ENCODE results near the gene NCAPG. TPM values are rescaled to one million over a fixed set of nuclear protein-coding genes. Genes with fewer than 3 reads are reported as not detected.

NCAPG gene
- total RNA-seq, 2 experiments from 2014 or later = 87.5 to 102 TPM

- Mint-ChIP-seq H3K27me3 (peaks cover 49% of the 10 kb centered on the region), H3K27ac (no peak overlapping the region), H3K4me3 (no peak overlapping the region), H3K36me3 (no peaks in the 10 kb centered on the region), H3K4me1 (peaks cover 6% of the 10 kb centered on the region), H3K9me3 (ENCODE audit: low read depth) (no peaks in the 10 kb centered on the region)
- ATAC-seq (no peak), DNase-seq (no peak)
- CTCF ChIA-PET = interaction anchor here (1.7 kb wide), 1 partner anchor 13 kb away, joined by 4 read pairs; no protein-coding TSS in a partner anchor
Measured at GRCh38 chr4:17778431-17778830, 32.3 kb upstream of the NCAPG start.

GRCh38 chr4:17780501-17781299, 30.1 kb upstream of the NCAPG start:
- H3K27ac Mint-ChIP-seq = no peak overlapping the region
- ATAC-seq (no peak), DNase-seq (no peak)
- CTCF ChIA-PET = no interaction called here
- no peaks in the 10 kb centered on the region for H3K9me3 Mint-ChIP-seq (ENCODE audit: low read depth)
- peaks cover 49% of the 10 kb centered on the region for H3K27me3 Mint-ChIP-seq
- no peaks in the 10 kb centered on the region for H3K36me3 Mint-ChIP-seq
- H3K4me1 Mint-ChIP-seq = peaks cover 6% of the 10 kb centered on the region
- no peak overlapping the region for H3K4me3 Mint-ChIP-seq

GRCh38 chr4:17781300-17782287, 29.2 kb upstream of the NCAPG start, which contains the start of gene FAM184B:
TSS of gene FAM184B (minus strand) at chr4:17781621. CDS start at chr4:17781299, 322 bp downstream.
- Mint-ChIP-seq H3K4me3 (no peak within 1 kb of the TSS), H3K9me3 (ENCODE audit: low read depth) (no peaks in the 10 kb centered on the region), H3K27ac (no peak within 1 kb of the TSS), H3K36me3 (no peaks in the 10 kb centered on the region), H3K4me1 (peaks cover 9% of the 10 kb centered on the region), H3K27me3 (peaks cover 49% of the 10 kb centered on the region)
- DNase-seq = no peak
- CTCF ChIA-PET = no interaction called here
- ATAC-seq = peak; percentile 30

- CTCF ChIA-PET = interaction anchor here (0.5 kb wide), 1 partner anchor 461 kb away, joined by 3 read pairs; no protein-coding TSS in a partner anchor
- ATAC-seq = no peak
- no peak for DNase-seq
- peaks cover 9% of the 10 kb centered on the region for H3K36me3 Mint-ChIP-seq
- H3K9me3 Mint-ChIP-seq (ENCODE audit: low read depth) = no peaks in the 10 kb centered on the region
- H3K27ac Mint-ChIP-seq = no peak overlapping the region
- peaks cover 19% of the 10 kb centered on the region for H3K27me3 Mint-ChIP-seq
- H3K4me1 Mint-ChIP-seq = peaks cover 14% of the 10 kb centered on the region
- no peak overlapping the region for H3K4me3 Mint-ChIP-seq
Measured at GRCh38 chr4:17785858-17786257, 24.9 kb upstream of the NCAPG start.

GRCh38 chr4:17786567-17786966, 24.2 kb upstream of the NCAPG start:
- Mint-ChIP-seq H3K4me3 (no peak overlapping the region), H3K4me1 (peaks cover 13% of the 10 kb centered on the region)
- ATAC-seq = no peak

GRCh38 chr4:17787315-17787714, 23.5 kb upstream of the NCAPG start:
- Mint-ChIP-seq H3K36me3 (peaks cover 17% of the 10 kb centered on the region), H3K4me3 (no peak overlapping the region), H3K4me1 (peaks cover 8% of the 10 kb centered on the region), H3K9me3 (ENCODE audit: low read depth) (no peaks in the 10 kb centered on the region), H3K27ac (no peak overlapping the region), H3K27me3 (peaks cover 8% of the 10 kb centered on the region)
- DNase-seq = no peak
- CTCF ChIA-PET = no interaction called here
- no peak for ATAC-seq

More at GRCh38 chr4:17786567-17786966, 24.2 kb upstream of the NCAPG start:
- no peak for DNase-seq
- no peak overlapping the region for H3K27ac Mint-ChIP-seq
- CTCF ChIA-PET = no interaction called here
- no peaks in the 10 kb centered on the region for H3K9me3 Mint-ChIP-seq (ENCODE audit: low read depth)
- peaks cover 16% of the 10 kb centered on the region for H3K27me3 Mint-ChIP-seq
- H3K36me3 Mint-ChIP-seq = peaks cover 12% of the 10 kb centered on the region

GRCh38 chr4:17788956-17789355, 21.8 kb upstream of the NCAPG start:
- Mint-ChIP-seq H3K27me3 (no peaks in the 10 kb centered on the region), H3K27ac (no peak overlapping the region), H3K4me3 (no peak overlapping the region), H3K9me3 (ENCODE audit: low read depth) (no peaks in the 10 kb centered on the region), H3K4me1 (peaks cover 8% of the 10 kb centered on the region), H3K36me3 (peaks cover 28% of the 10 kb centered on the region)
- CTCF ChIA-PET = interaction anchor here (1.1 kb wide), 1 partner anchor 28 kb away, joined by 4 read pairs; no protein-coding TSS in a partner anchor
- no peak for DNase-seq
- no peak for ATAC-seq

GRCh38 chr4:17794730-17795129, 16.0 kb upstream of the NCAPG start:
- no peak for ATAC-seq
- Mint-ChIP-seq H3K9me3 (ENCODE audit: low read depth) (no peaks in the 10 kb centered on the region), H3K4me1 (peaks cover 13% of the 10 kb centered on the region), H3K4me3 (no peak overlapping the region), H3K27ac (no peak overlapping the region), H3K36me3 (peaks cover 36% of the 10 kb centered on the region), H3K27me3 (no peaks in the 10 kb centered on the region)
- CTCF ChIA-PET = no interaction called here
- no peak for DNase-seq

GRCh38 chr4:17797808-17798207, 13.0 kb upstream of the NCAPG start:
- Mint-ChIP-seq H3K4me3 (no peak overlapping the region), H3K4me1 (peaks cover 17% of the 10 kb centered on the region), H3K9me3 (ENCODE audit: low read depth) (no peaks in the 10 kb centered on the region), H3K27me3 (no peaks in the 10 kb centered on the region), H3K36me3 (peaks cover 41% of the 10 kb centered on the region), H3K27ac (peak overlapping the region; percentile 30)
- CTCF ChIA-PET = interaction anchor here (0.7 to 6.1 kb wide), 5 partner anchors 10 to 249 kb away, joined by 3 to 37 read pairs (median 4); partner anchors contain the start of gene DCAF16
- no peak for DNase-seq
- peak; percentile 42 for ATAC-seq

GRCh38 chr4:17805580-17806155, 5.1 kb upstream of the NCAPG start:
- Mint-ChIP-seq H3K9me3 (ENCODE audit: low read depth) (no peaks in the 10 kb centered on the region), H3K27ac (no peak overlapping the region), H3K36me3 (peaks cover 53% of the 10 kb centered on the region), H3K27me3 (no peaks in the 10 kb centered on the region), H3K4me3 (no peak overlapping the region), H3K4me1 (peaks cover 35% of the 10 kb centered on the region)
- no peak for ATAC-seq
- CTCF ChIA-PET = interaction anchor here (0.7 to 5.2 kb wide), 4 partner anchors 8 to 551 kb away, joined by 4 to 37 read pairs (median 21); no protein-coding TSS in a partner anchor
- DNase-seq = no peak

- Mint-ChIP-seq H3K36me3 (peaks cover 52% of the 10 kb centered on the region), H3K27me3 (no peaks in the 10 kb centered on the region), H3K27ac (peak overlapping the region; percentile 45), H3K4me3 (peak overlapping the region; percentile 96), H3K4me1 (peaks cover 37% of the 10 kb centered on the region), H3K9me3 (ENCODE audit: low read depth) (no peaks in the 10 kb centered on the region)
- DNase-seq (no peak), ATAC-seq (no peak)
- CTCF ChIA-PET = interaction anchor here (1.2 to 5.2 kb wide), 5 partner anchors 9 to 259 kb away, joined by 3 to 37 read pairs (median 6); no protein-coding TSS in a partner anchor
Measured at GRCh38 chr4:17807446-17807845, 3.3 kb upstream of the NCAPG start.

- ATAC-seq = no peak
- H3K27me3 Mint-ChIP-seq = no peaks in the 10 kb centered on the region
- H3K27ac Mint-ChIP-seq = peak overlapping the region; percentile 98
- peaks cover 47% of the 10 kb centered on the region for H3K4me1 Mint-ChIP-seq
- H3K9me3 Mint-ChIP-seq (ENCODE audit: low read depth) = no peaks in the 10 kb centered on the region
- no peak for DNase-seq
- CTCF ChIA-PET = interaction anchor here (1.3 to 5.2 kb wide), 6 partner anchors 10 to 261 kb away, joined by 4 to 37 read pairs (median 5); partner anchors contain the start of gene MED28
- H3K36me3 Mint-ChIP-seq = peaks cover 47% of the 10 kb centered on the region
- H3K4me3 Mint-ChIP-seq = peak overlapping the region; percentile 96
Measured at GRCh38 chr4:17809667-17810066, 1.1 kb upstream of the NCAPG start.
